HG02943 (cell line): ENCODE measurements around the gene DEFB108B.
"Not testable (repeated sequence)": the region's sequence is repeated elsewhere in the genome, so short reads cannot be mapped to it uniquely, and the experiment has no call there.

Experiments used
- ATAC-seq: cut with Tn5 transposase; IDR thresholded peaks from one replicate; pipeline ENCODE4 v1.9.1; 2021; ENCODE audit warnings: mild to moderate bottlenecking, low read depth, moderate library complexity; ENCODE audit not compliant: unreplicated experiment

DEFB108B gene

GRCh38 chr11:71813481-71814355, 19.3 kb upstream of the DEFB108B start:
- ATAC-seq: not testable (repeated sequence)

GRCh38 chr11:71821539-71821938, 11.5 kb upstream of the DEFB108B start:
- ATAC-seq: not testable (repeated sequence)

GRCh38 chr11:71829247-71829646, 3.8 kb upstream of the DEFB108B start:
- ATAC-seq: not testable (repeated sequence)

- not testable (repeated sequence) for ATAC-seq
Measured at GRCh38 chr11:71829686-71830085, 3.3 kb upstream of the DEFB108B start.

- not testable (repeated sequence) for ATAC-seq
Measured at GRCh38 chr11:71842720-71843119, 9.7 kb downstream of the DEFB108B start.

- ATAC-seq: not testable (repeated sequence)
Measured at GRCh38 chr11:71843355-71843754, 10.4 kb downstream of the DEFB108B start.

GRCh38 chr11:71843858-71844257, 10.9 kb downstream of the DEFB108B start:
- no peak for ATAC-seq

GRCh38 chr11:71853895-71854294, 20.9 kb downstream of the DEFB108B start:
- not testable (repeated sequence) for ATAC-seq

GRCh38 chr11:71855880-71856279, 22.9 kb downstream of the DEFB108B start:
- not testable (repeated sequence) for ATAC-seq

GRCh38 chr11:71860835-71861234, 27.8 kb downstream of the DEFB108B start:
- ATAC-seq: not testable (repeated sequence)

GRCh38 chr11:71863978-71864627, 31.1 kb downstream of the DEFB108B start:
- not testable (repeated sequence) for ATAC-seq

- ATAC-seq: not testable (repeated sequence)
Measured at GRCh38 chr11:71867209-71867608, 34.2 kb downstream of the DEFB108B start.

GRCh38 chr11:71869931-71870330, 36.9 kb downstream of the DEFB108B start:
- ATAC-seq: not testable (repeated sequence)

GRCh38 chr11:71870661-71871060, 37.7 kb downstream of the DEFB108B start:
- ATAC-seq: not testable (repeated sequence)

- ATAC-seq: not testable (repeated sequence)
Measured at GRCh38 chr11:71876262-71876661, 43.3 kb downstream of the DEFB108B start.

- not testable (repeated sequence) for ATAC-seq
Measured at GRCh38 chr11:71878059-71878458, 45.1 kb downstream of the DEFB108B start, which contains the start of gene DEFB131B. Gene DEFB131B, plus strand, starts transcription at chr11:71878453. Its CDS starts 0 bp downstream, at chr11:71878453.

GRCh38 chr11:71885806-71886205, 52.8 kb downstream of the DEFB108B start:
- ATAC-seq: not testable (repeated sequence)
